ENCODE data around the gene AJAP1.

GRCh38 chr1:4655674-4656532 lies 1.5 kb downstream of the AJAP1 start:
- TF ChIP-seq CTCF (conservative IDR thresholded peaks at IDR 0.05) (no peak), EZH2 (IDR thresholded peaks at IDR 0.05; ENCODE audit: low read depth) (no peak)
